ENCODE results near the gene TGFB1.

The TGFB1 gene

GRCh38 chr19:41325640-41325946, 28.1 kb downstream of the TGFB1 start:
- H3K4me2 ChIP-seq, result no peak overlapping the region

GRCh38 chr19:41324921-41325639, 28.6 kb downstream of the TGFB1 start:
- Histone ChIP-seq H3K4me1 (ENCODE audit: low read depth, poor library complexity, severe bottlenecking) (peaks cover 41% of the 10 kb centered on the region), H2AFZ (ENCODE audit: low read depth) (no peak overlapping the region), H3K27ac (peak overlapping the region; percentile 5; the same call in 1 of the 2 replicates), H3K4me2 (no peak overlapping the region), H3K9ac (no peak overlapping the region), H3K4me3 (IDR thresholded peaks at IDR 0.05; ENCODE audit: insufficient read depth, low read depth, low read length) (no peak overlapping the region), H3K36me3 (ENCODE audit: insufficient read depth) (no peaks in the 10 kb centered on the region; the same call in 1 of the 2 replicates), H4K20me1 (ENCODE audit: insufficient read depth) (no peaks in the 10 kb centered on the region), H3K79me2 (ENCODE audit: insufficient read depth, low read depth) (peaks cover 11% of the 10 kb centered on the region), H3K27me3 (ENCODE audit: insufficient read depth, low read depth) (no peaks in the 10 kb centered on the region)
- no peak for TF ChIP-seq CTCF (conservative IDR thresholded peaks at IDR 0.05; ENCODE audit: low read depth, low read length)

More at GRCh38 chr19:41325640-41325946, 28.1 kb downstream of the TGFB1 start:
- no peak overlapping the region for H2AFZ ChIP-seq (ENCODE audit: low read depth)
- H3K9ac ChIP-seq, result no peak overlapping the region
- H3K27me3 ChIP-seq (ENCODE audit: insufficient read depth, low read depth), result no peaks in the 10 kb centered on the region
- no peak overlapping the region for H3K4me3 ChIP-seq (IDR thresholded peaks at IDR 0.05; ENCODE audit: insufficient read depth, low read depth, low read length)
- H3K27ac ChIP-seq, result no peak overlapping the region
- no peak for TF ChIP-seq CTCF (conservative IDR thresholded peaks at IDR 0.05; ENCODE audit: low read depth, low read length)
- H3K79me2 ChIP-seq (ENCODE audit: insufficient read depth, low read depth), result peaks cover 11% of the 10 kb centered on the region
- H3K4me1 ChIP-seq (ENCODE audit: low read depth, poor library complexity, severe bottlenecking), result peaks cover 41% of the 10 kb centered on the region
- H3K36me3 ChIP-seq (ENCODE audit: insufficient read depth), result no peaks in the 10 kb centered on the region; the same call in 1 of the 2 replicates
- H4K20me1 ChIP-seq (ENCODE audit: insufficient read depth), result no peaks in the 10 kb centered on the region

- Histone ChIP-seq H3K4me3 (IDR thresholded peaks at IDR 0.05; ENCODE audit: insufficient read depth, low read depth, low read length) (no peak overlapping the region), H4K20me1 (ENCODE audit: insufficient read depth) (no peaks in the 10 kb centered on the region), H3K27ac (peak overlapping the region; percentile 5; the same call in 1 of the 2 replicates), H3K9ac (no peak overlapping the region), H2AFZ (ENCODE audit: low read depth) (no peak overlapping the region), H3K36me3 (ENCODE audit: insufficient read depth) (no peaks in the 10 kb centered on the region; the same call in 1 of the 2 replicates), H3K27me3 (ENCODE audit: insufficient read depth, low read depth) (no peaks in the 10 kb centered on the region), H3K79me2 (ENCODE audit: insufficient read depth, low read depth) (peaks cover 11% of the 10 kb centered on the region), H3K4me2 (no peak overlapping the region), H3K4me1 (ENCODE audit: low read depth, poor library complexity, severe bottlenecking) (peaks cover 37% of the 10 kb centered on the region)
- no peak for TF ChIP-seq CTCF (conservative IDR thresholded peaks at IDR 0.05; ENCODE audit: low read depth, low read length)
These were observed 29.5 kb downstream of the TGFB1 start for GRCh38 chr19:41324231-41324702.

- TF ChIP-seq CTCF (conservative IDR thresholded peaks at IDR 0.05; ENCODE audit: low read depth, low read length), result no peak
- Histone ChIP-seq H3K4me3 (IDR thresholded peaks at IDR 0.05; ENCODE audit: insufficient read depth, low read depth, low read length) (no peak overlapping the region), H3K4me1 (ENCODE audit: low read depth, poor library complexity, severe bottlenecking) (peaks cover 30% of the 10 kb centered on the region), H3K27me3 (ENCODE audit: insufficient read depth, low read depth) (no peaks in the 10 kb centered on the region), H3K4me2 (no peak overlapping the region), H2AFZ (ENCODE audit: low read depth) (no peak overlapping the region), H3K9ac (no peak overlapping the region), H3K27ac (no peak overlapping the region), H3K36me3 (ENCODE audit: insufficient read depth) (no peaks in the 10 kb centered on the region; the same call in 1 of the 2 replicates), H3K79me2 (ENCODE audit: insufficient read depth, low read depth) (peaks cover 11% of the 10 kb centered on the region), H4K20me1 (ENCODE audit: insufficient read depth) (no peaks in the 10 kb centered on the region)
These were observed 30.1 kb downstream of the TGFB1 start for GRCh38 chr19:41323430-41324125.
